Measurements from ENCODE around the gene SURF2. TPM values are rescaled to one million over a fixed set of nuclear protein-coding genes. Genes with fewer than 3 reads are reported as not detected.

The SURF2 gene
- total RNA-seq, 2 donors from 2014 or later = 20.0 to 27.0 TPM

- ATAC-seq (no peak), DNase-seq (no peak)
- TF ChIP-seq POLR2A (IDR thresholded peaks at IDR 0.05) (no peak), CTCF (IDR thresholded peaks at IDR 0.05) (no peak)
- no peak overlapping the region for H3K4me3 ChIP-seq
- peaks cover 14% of the 10 kb centered on the region for H3K4me1 ChIP-seq
- no peaks in the 10 kb centered on the region for H3K9me3 ChIP-seq
- WGBS, 2 donors = 91 to 96% methylated on average over 8 to 14 of the region's 14 CpGs
- H3K36me3 ChIP-seq (replicated peaks in 1 of 2; ENCODE audit: insufficient read depth in 1 of 2, low read depth in 2 of 2) = no peaks in the 10 kb centered on the region
- H3K27ac ChIP-seq = no peak overlapping the region
- no peaks in the 10 kb centered on the region for H3K27me3 ChIP-seq
- intact Hi-C loops (cut with DNase I) = no loop called here
Measured at GRCh38 chr9:133379153-133380086, 23.1 kb downstream of the SURF2 start.

GRCh38 chr9:133380734-133381133 is 24.4 kb downstream of the SURF2 start:
- Histone ChIP-seq H3K9me3 (no peaks in the 10 kb centered on the region), H3K27ac (no peak overlapping the region), H3K27me3 (no peaks in the 10 kb centered on the region), H3K4me3 (no peak overlapping the region), H3K4me1 (peaks cover 10% of the 10 kb centered on the region), H3K36me3 (replicated peaks in 1 of 2; ENCODE audit: insufficient read depth in 1 of 2, low read depth in 2 of 2) (no peaks in the 10 kb centered on the region)
- WGBS, 2 donors = 89 to 91% methylated on average over 4 of the region's 4 CpGs
- no peak for ATAC-seq
- intact Hi-C loops (cut with DNase I) = no loop called here
- no peak for TF ChIP-seq POLR2A (IDR thresholded peaks at IDR 0.05)
- TF ChIP-seq CTCF (IDR thresholded peaks at IDR 0.05) = no peak
- DNase-seq = no peak

GRCh38 chr9:133382507-133383141 is 26.3 kb downstream of the SURF2 start:
- no peak for ATAC-seq
- Histone ChIP-seq H3K27ac (no peak overlapping the region), H3K4me3 (no peak overlapping the region), H3K4me1 (no peaks in the 10 kb centered on the region), H3K27me3 (no peaks in the 10 kb centered on the region), H3K9me3 (no peaks in the 10 kb centered on the region), H3K36me3 (replicated peaks in 1 of 2; ENCODE audit: insufficient read depth in 1 of 2, low read depth in 2 of 2) (no peaks in the 10 kb centered on the region)
- TF ChIP-seq POLR2A (IDR thresholded peaks at IDR 0.05) (no peak), CTCF (IDR thresholded peaks at IDR 0.05) (no peak)
- 79 to 90% methylated on average over 4 of the region's 4 CpGs for WGBS, 2 donors
- no peak for DNase-seq
- intact Hi-C loops (cut with DNase I) = no loop called here

- Histone ChIP-seq H3K9me3 (no peaks in the 10 kb centered on the region), H3K4me1 (no peaks in the 10 kb centered on the region), H3K27ac (no peak overlapping the region), H3K36me3 (replicated peaks in 1 of 2; ENCODE audit: insufficient read depth in 1 of 2, low read depth in 2 of 2) (no peaks in the 10 kb centered on the region), H3K27me3 (no peaks in the 10 kb centered on the region), H3K4me3 (no peak overlapping the region)
- TF ChIP-seq POLR2A (IDR thresholded peaks at IDR 0.05) (no peak), CTCF (IDR thresholded peaks at IDR 0.05) (no peak)
- DNase-seq (no peak), ATAC-seq (no peak)
- intact Hi-C loops (cut with DNase I) = no loop called here
- 91 to 95% methylated on average over 3 of the region's 3 CpGs for WGBS, 2 donors
Measured at GRCh38 chr9:133383438-133383837, 27.1 kb downstream of the SURF2 start.
